ENCODE data around the gene BAIAP2.

- TF ChIP-seq CTCF (IDR thresholded peaks at IDR 0.05; ENCODE audit: insufficient read depth, low read depth, low read length): no peak
- no peak for TF ChIP-seq EZH2 (IDR thresholded peaks at IDR 0.05; ENCODE audit: insufficient read depth, low read length)
Observed at GRCh38 chr17:81092518-81093095, 57.7 kb downstream of the BAIAP2 start.
